NCI-H2029 (cell line): ENCODE results near the gene EHD1.

Experiments used
- DNase-seq: peaks from one replicate; lab custom pipeline; 2025; lab: John Stamatoyannopoulos, UW

Gene EHD1

GRCh38 chr11:64842851-64843685 lies 35.4 kb downstream of the EHD1 start:
- DNase-seq = no peak

GRCh38 chr11:64842366-64842759 lies 36.1 kb downstream of the EHD1 start:
- no peak for DNase-seq

GRCh38 chr11:64841592-64842365 lies 36.6 kb downstream of the EHD1 start:
- no peak for DNase-seq

GRCh38 chr11:64839887-64840782 lies 38.3 kb downstream of the EHD1 start:
- DNase-seq = no peak

- no peak for DNase-seq
These were observed 39.1 kb downstream of the EHD1 start for GRCh38 chr11:64839335-64839734.

- no peak for DNase-seq
These were observed 39.7 kb downstream of the EHD1 start for GRCh38 chr11:64838600-64839334.

GRCh38 chr11:64837887-64838351 lies 40.5 kb downstream of the EHD1 start:
- DNase-seq = no peak

GRCh38 chr11:64836448-64837072 lies 41.9 kb downstream of the EHD1 start:
- DNase-seq = no peak

- DNase-seq = no peak
These were observed 42.6 kb downstream of the EHD1 start for GRCh38 chr11:64835616-64836447.

GRCh38 chr11:64834723-64835615 lies 43.5 kb downstream of the EHD1 start:
- no peak for DNase-seq

- DNase-seq = no peak
These were observed 44.2 kb downstream of the EHD1 start for GRCh38 chr11:64834031-64834722.

GRCh38 chr11:64833509-64833908 lies 44.9 kb downstream of the EHD1 start:
- no peak for DNase-seq

GRCh38 chr11:64833198-64833502 lies 45.3 kb downstream of the EHD1 start:
- DNase-seq = no peak

- DNase-seq = no peak
These were observed 45.8 kb downstream of the EHD1 start for GRCh38 chr11:64832467-64833197.

GRCh38 chr11:64831411-64831891 lies 47.0 kb downstream of the EHD1 start:
- no peak for DNase-seq

- no peak for DNase-seq
These were observed 48.7 kb downstream of the EHD1 start for GRCh38 chr11:64829536-64830251.

GRCh38 chr11:64827451-64827839 lies 51.0 kb downstream of the EHD1 start:
- DNase-seq = no peak
